Adrenal gland (tissue), 5 donors: Measurements from ENCODE around the gene DRICH1.

Source experiments
- POLR2A ChIP-seq, 2 donors: fragments of 450-650 bp; IDR thresholded peaks; one replicate each; pipeline ENCODE4 v1.6.1; 2017; ENCODE audit warnings: antibody characterized with exemption in 2 of 2, mild to moderate bottlenecking in 2 of 2, moderate library complexity in 1 of 2
- TF ChIP-seq, protein P1 (sequence below), 6 experiments: fragments of 450-650 bp in 4 of 6; fragments of 200-600 bp in 2 of 6; sonication (generic) in 1 of 6; IDR thresholded peaks; 1 replicate in 5 of 6; 2 replicates in 1 of 6; pipeline versions ENCODE4 v1.5.1 to v1.8.0; 2016 to 2021; ENCODE audit warnings: antibody characterized with exemption in 6 of 6, mild to moderate bottlenecking in 2 of 6, moderate library complexity in 1 of 6
- donor health status: DM: no; HTN: no; CAD: no.

DNA sequence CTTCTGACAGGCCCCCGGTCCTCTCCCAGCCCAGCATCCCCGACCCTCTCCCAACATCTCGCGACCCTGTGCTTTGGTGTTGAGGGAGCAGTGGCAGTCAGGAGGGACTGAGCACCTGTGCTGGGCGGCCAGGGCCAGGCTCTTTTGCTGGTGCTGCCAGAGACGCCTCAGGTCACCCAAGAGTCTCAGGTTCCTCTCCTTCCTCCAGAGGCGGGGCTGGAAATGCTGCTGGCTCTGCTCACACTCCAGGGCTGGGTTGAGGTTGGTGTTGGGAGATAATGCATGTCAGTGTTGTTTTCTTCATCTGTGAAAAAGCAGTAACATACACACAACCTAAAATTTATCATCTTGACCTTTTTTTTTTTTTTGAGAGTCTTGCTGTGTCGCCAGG is 50.9 kb downstream of the DRICH1 start:
- TF ChIP-seq, protein P1, sequence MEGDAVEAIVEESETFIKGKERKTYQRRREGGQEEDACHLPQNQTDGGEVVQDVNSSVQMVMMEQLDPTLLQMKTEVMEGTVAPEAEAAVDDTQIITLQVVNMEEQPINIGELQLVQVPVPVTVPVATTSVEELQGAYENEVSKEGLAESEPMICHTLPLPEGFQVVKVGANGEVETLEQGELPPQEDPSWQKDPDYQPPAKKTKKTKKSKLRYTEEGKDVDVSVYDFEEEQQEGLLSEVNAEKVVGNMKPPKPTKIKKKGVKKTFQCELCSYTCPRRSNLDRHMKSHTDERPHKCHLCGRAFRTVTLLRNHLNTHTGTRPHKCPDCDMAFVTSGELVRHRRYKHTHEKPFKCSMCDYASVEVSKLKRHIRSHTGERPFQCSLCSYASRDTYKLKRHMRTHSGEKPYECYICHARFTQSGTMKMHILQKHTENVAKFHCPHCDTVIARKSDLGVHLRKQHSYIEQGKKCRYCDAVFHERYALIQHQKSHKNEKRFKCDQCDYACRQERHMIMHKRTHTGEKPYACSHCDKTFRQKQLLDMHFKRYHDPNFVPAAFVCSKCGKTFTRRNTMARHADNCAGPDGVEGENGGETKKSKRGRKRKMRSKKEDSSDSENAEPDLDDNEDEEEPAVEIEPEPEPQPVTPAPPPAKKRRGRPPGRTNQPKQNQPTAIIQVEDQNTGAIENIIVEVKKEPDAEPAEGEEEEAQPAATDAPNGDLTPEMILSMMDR (IDR thresholded peaks at IDR 0.05): no peak
- no peak for TF ChIP-seq POLR2A (IDR thresholded peaks at IDR 0.05)
